Posterior cingulate gyrus (tissue), 11 donors: ENCODE results near the gene EID3.
"Not testable (repeated sequence)": the region's sequence is repeated elsewhere in the genome, so short reads cannot be mapped to it uniquely, and the experiment has no call there.

Experiments
- DNase-seq, 10 donors: peaks; one replicate each; pipeline versions ENCODE4 v3.0.0 to v3.0.0-alpha.2; 2020 to 2021; ENCODE audit warnings: mixed read lengths in 3 of 10
- intact Hi-C: fragments of 100-400 bp; cut with DNase I; formaldehyde crosslinking; loops from one replicate; pipeline ENCODE4 v1.15.1; 2023

EID3 gene

DNA sequence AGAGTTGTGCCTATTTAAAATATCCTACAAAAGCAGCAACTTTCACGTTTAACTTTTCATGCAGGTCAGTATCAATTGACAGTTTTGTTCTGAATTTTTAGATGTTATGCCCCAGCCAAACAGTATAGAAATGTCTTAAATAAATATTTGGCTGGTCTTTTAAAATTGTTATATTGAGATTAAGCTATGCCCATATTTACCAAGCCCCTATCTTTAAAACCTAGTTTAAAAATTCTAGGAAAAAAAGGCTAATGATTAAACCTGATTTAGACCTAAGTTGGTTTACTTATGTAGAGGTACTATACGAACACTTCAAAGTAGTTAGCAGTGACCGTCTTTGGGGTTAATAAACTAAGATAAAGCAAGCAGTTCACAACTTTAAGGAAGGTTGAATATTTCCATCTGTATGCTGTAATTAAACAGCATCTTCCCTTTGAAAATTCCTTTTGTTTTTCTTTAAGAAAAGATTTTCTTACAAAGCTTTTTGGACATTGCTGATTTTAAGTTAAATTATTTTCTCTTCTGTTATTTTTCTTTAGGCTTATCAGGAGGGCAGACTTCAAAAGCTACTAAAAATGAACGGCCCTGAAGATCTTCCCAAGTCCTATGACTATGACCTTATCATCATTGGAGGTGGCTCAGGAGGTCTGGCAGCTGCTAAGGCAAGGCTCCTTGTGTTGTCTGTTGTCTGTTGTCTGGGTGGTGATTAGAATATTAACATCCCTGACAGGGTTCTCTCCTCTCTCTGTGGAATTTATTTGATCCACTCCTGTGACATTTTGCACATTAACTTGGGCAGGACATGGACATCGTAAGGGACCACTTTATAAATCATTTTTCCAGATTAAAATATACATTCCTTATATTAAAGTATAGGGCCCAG, 7.5 kb downstream of the EID3 start:
- DNase-seq: no peak
- intact Hi-C loops: no loop called here

- intact Hi-C loops: no loop called here
- DNase-seq: no peak
These were observed 8.7 kb downstream of the EID3 start for GRCh38 chr12:104312202-104312601.

DNA sequence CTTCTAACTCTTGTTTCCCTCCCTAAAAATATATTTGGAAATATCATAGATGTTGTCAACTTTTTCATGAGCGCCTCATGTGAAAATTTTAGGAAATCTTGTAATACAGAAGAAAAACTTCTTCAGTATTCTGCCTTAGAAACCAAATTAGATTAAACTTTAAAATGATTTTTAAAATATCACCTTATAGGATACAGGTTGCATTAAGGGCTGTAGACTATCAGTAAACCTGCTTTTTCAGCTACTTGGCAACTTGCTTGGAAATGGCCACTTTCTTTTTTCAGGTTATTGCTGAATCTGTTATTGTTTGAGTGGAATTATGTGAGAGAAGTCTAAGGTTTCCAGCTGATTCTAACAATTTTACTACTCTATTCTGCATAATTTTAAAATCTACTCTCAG, 9.1 kb downstream of the EID3 start:
- intact Hi-C loops: no loop called here
- no peak for DNase-seq

GRCh38 chr12:104313568-104314241, 10.2 kb downstream of the EID3 start:
- DNase-seq: no peak

DNA sequence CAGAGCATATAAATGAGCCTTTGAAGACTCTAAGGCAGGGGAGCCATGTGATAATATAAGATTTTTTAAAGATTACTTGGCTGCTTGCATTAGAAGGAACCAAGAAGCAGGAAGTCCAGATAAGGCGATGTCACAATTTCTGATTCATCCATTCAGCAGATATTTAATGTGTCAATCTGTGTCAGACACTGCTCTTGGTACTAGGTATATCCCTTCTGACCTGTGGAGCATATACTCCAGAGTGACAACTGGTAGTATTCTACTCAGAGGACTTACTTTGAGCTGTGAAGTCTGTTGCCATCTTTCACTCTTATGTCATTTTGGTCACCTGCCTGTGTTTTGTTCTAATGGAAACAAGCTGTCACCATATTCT, 10.7 kb downstream of the EID3 start:
- no peak for DNase-seq
- intact Hi-C loops: no loop called here

More at GRCh38 chr12:104313568-104314241, 10.2 kb downstream of the EID3 start:
- intact Hi-C loops: no loop called here

DNA sequence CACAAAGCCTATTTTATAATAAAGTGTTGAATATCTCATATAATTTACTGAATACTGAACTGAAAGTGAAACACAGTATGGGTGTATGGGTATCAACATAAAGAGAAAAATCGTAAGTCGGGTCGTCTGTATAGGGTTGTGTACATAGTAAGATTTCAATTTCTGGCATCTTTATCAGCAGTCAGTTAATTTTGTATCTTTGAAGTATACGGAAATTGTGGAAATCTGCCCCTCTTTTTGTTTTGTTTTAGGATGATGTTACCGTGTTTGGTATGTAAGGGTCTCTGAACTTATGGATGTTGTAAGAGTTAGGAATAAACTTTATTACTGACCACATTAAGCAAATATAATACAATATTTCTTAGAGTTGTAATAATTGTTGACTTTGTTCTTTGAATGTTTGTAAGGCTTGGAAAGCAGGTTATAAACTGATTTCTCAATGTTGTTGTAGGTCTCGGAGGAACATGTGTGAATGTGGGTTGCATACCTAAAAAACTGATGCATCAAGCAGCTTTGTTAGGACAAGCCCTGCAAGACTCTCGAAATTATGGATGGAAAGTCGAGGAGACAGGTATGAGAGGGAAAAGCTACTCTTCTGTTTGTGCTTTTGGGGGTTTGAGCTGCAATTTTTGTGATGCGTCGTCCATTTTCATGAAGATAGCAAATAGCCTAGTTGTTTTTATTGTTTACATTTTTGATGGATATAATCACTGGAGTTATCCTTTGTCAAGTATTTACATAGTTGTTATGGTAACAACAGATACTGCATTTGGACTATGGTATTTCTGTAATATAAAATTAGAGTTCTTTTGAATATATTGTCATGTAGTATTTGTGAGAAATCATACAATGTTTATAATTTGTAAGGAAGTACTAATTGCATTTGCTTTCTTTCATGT, 12.0 kb downstream of the EID3 start:
- no peak for DNase-seq

DNA sequence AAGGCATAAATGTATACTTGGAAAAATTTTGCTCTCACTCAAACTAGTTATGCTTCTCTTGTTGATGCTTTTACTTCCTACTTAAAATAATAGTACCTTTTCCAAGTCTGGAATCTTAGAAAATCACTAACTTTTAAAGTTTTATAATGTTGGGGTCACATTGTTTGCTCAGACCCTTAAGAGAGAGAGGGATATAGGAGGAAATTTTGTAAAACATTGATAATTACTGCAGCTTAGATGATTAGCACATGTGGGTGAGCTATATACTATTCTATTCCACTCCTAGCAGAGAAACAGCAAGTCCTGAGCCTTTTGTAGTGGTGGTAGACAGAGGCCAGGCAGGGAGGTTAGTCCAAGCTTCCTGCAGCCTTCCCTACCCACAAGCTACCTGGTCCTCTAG, 13.4 kb downstream of the EID3 start:
- DNase-seq: no peak
- intact Hi-C loops: no loop called here

More for the DNA sequence above, 12.0 kb downstream of the EID3 start:
- intact Hi-C loops: no loop called here

- no peak for DNase-seq
- intact Hi-C loops: no loop called here
These were observed 14.1 kb downstream of the EID3 start for GRCh38 chr12:104317538-104318210.

GRCh38 chr12:104319028-104319427, 15.5 kb downstream of the EID3 start:
- intact Hi-C loops: no loop called here
- DNase-seq: no peak

- no peak for DNase-seq
These were observed 16.5 kb downstream of the EID3 start for GRCh38 chr12:104319918-104320626.

GRCh38 chr12:104320627-104321024, 17.1 kb downstream of the EID3 start:
- DNase-seq: no peak
- intact Hi-C loops: no loop called here

More at GRCh38 chr12:104319918-104320626, 16.5 kb downstream of the EID3 start:
- intact Hi-C loops: no loop called here

DNA sequence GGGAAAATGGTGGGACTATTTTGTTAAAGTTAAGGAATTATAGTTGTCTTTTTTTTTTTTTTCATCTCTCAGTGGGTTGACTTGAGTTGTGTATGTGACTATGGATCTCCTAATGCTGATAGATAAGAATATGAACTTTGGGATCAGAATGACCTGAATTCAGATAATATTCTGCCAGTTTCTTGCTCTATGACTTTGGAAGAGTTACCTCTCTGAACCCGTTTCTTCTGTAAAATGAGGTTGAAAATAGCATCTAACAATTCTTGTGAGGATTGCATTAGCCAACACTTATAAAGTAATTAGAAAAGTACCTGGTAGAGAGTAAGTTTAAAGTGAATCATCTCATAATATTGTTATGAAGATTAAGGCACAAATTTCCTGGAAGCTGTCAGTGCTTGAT, 18.4 kb downstream of the EID3 start:
- intact Hi-C loops: no loop called here
- DNase-seq: no peak

- intact Hi-C loops: not testable (repeated sequence)
These were observed 19.0 kb downstream of the EID3 start for GRCh38 chr12:104322533-104322932.

DNA sequence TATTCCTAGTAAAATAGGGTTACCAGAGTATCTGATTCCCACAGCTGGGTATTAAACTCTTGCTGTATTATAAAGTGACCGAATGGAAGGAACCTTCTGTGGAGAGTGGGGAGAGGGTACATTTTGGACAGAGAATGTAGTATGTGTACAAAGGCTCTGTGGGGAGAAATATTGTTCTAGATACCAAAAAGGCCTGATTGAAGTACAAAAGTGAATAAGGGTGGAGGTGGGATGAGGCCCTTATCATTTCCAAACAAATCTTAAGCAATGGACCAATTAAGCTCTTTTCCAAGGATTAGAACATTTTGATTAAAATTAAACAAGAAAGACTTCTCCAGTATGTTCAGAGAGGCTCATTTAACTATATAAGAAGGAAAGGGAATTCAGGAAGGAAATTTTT, 20.4 kb downstream of the EID3 start:
- no peak for DNase-seq
- intact Hi-C loops: no loop called here

More at GRCh38 chr12:104322533-104322932, 19.0 kb downstream of the EID3 start:
- not testable (repeated sequence) for DNase-seq

GRCh38 chr12:104328278-104328677, 24.7 kb downstream of the EID3 start:
- DNase-seq, intact Hi-C loops: not testable (repeated sequence)

GRCh38 chr12:104328790-104329189, 25.3 kb downstream of the EID3 start:
- intact Hi-C loops: no loop called here
- DNase-seq: no peak

- intact Hi-C loops: no loop called here
- DNase-seq: no peak
These were observed 26.4 kb downstream of the EID3 start for GRCh38 chr12:104329707-104330532.

DNA sequence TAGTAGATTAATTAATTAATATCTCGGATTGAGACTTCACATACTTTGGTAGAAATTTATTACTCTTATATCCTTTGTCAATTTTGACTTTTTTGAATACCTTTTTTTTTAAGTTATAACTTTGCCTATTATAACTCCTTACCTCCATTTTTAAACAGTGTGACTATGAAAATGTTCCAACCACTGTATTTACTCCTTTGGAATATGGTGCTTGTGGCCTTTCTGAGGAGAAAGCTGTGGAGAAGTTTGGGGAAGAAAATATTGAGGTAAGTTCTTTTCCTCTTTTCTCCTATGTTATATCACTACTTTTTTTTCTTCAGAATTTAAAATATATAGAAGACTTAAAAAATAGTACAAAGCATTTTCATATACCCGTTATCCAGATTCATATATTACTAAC, 27.8 kb downstream of the EID3 start:
- intact Hi-C loops: no loop called here
- no peak for DNase-seq

DNA sequence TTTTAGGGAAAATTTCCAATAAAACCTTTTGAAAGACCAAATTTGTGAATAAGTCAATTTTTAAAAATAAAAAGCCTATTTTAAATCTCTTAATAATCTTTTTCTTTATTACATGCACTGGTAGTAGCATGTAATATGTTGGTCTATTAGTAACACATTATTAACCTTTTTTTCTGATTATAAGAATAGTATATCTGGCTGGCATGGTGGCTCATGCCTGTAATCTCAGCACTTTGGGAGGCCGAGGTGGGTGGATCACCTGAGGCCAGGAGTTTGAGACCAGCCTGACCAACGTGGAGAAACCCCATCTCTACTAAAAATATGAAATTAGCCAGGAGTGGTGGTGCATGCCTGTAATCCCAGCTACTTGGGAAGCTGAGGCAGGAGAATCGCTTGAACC, 28.7 kb downstream of the EID3 start:
- intact Hi-C loops, DNase-seq: not testable (repeated sequence)
